Transverse colon (tissue), 3 donors: ENCODE measurements around the gene IL22RA2.

ENCODE experiments used
- CTCF ChIP-seq, 5 experiments: fragments of 200-600 bp in 3 of 5; fragments of 450-650 bp in 2 of 5; sonication (generic) in 3 of 5; IDR thresholded peaks; 1 replicate in 2 of 5; 2 replicates in 3 of 5; pipeline ENCODE4 v1.5.1; 2016 to 2017; ENCODE audit warnings: antibody characterized with exemption in 5 of 5, inconsistent platforms in 3 of 5, mild to moderate bottlenecking in 2 of 5, moderate library complexity in 1 of 5
- POLR2A ChIP-seq: fragments of 450-650 bp; IDR thresholded peaks from one replicate; pipeline ENCODE4 v1.6.1; 2016; ENCODE audit warnings: antibody characterized with exemption, mild to moderate bottlenecking, moderate library complexity

DNA sequence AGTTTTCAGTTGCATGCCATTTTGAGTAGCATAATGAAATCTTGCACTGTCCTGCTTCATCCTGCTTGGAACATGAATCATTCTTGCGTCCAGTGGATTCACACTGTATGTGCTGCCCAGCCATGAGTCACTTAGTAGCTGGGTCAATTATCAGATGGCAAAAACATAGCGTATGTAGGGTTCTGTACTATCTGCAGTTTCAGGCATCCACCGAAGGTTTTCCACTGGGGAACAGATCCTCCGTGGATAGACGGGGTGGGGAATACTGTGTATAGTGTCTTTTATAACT, 61.4 kb downstream of the IL22RA2 start:
- TF ChIP-seq CTCF (IDR thresholded peaks at IDR 0.05) (no peak), POLR2A (no peak)
